AG04450 (cell line): Measurements from ENCODE around the gene HOXC10. TPM values are rescaled to one million over a fixed set of nuclear protein-coding genes. Genes with fewer than 3 reads are reported as not detected.

Experiments
- CTCF ChIA-PET: fragments of 300-600, 350-600 bp; formaldehyde crosslinking; extraction: SDS; loops from one replicate; lab custom pipeline; 2022; ENCODE audit warnings: antibody characterized with exemption, inconsistent platforms; lab: Charles Lee
- POLR2A ChIA-PET: fragments of 350-600 bp; formaldehyde crosslinking; extraction: SDS; loops from one replicate; lab custom pipeline; 2021; ENCODE audit warnings: antibody characterized with exemption, inconsistent platforms; lab: Yijun Ruan, JAX
- DNase-seq: peaks from one replicate; pipeline ENCODE4 v3.0.0-alpha.2; 2011; ENCODE audit warnings: low read depth, low spot score
- H3K27ac ChIP-seq: one replicate; pipeline ENCODE4 v1.5.1; 2012; ENCODE audit warnings: low read depth, low read length, control low read depth
- H3K27me3 ChIP-seq: one replicate; pipeline ENCODE4 v1.6.0; 2012; ENCODE audit warnings: low read length; ENCODE audit not compliant: control insufficient read depth, insufficient read depth
- H3K4me3 ChIP-seq: 2 replicates; pipeline ENCODE4 v1.5.1; 2011; ENCODE audit warnings: mild to moderate bottlenecking, low read depth, low read length, control low read depth
- H3K9me3 ChIP-seq: 2 replicates; pipeline ENCODE4 v1.5.1; 2012; ENCODE audit warnings: low read length; ENCODE audit not compliant: control insufficient read depth, insufficient read depth
- CTCF ChIP-seq: IDR thresholded peaks from 2 replicates; pipeline ENCODE4 v1.5.1; 2011; ENCODE audit warnings: low read depth, low read length, control low read depth, inconsistent platforms
- polyA plus RNA-seq: library from polyadenylated mRNA; depleted of rRNA; stranded (reverse); fragments of >200 nt; gene quantifications from 2 replicates; pipeline ENCODE4 v1.2.3, GENCODE V29; 2011

The HOXC10 gene
- polyA plus RNA-seq, 1 experiment = not detected

- DNase-seq = no peak
- TF ChIP-seq CTCF = no peak
- Histone ChIP-seq H3K9me3 (peaks cover 12% of the 10 kb centered on the region), H3K4me3 (no peak overlapping the region), H3K27ac (no peak overlapping the region), H3K27me3 (peaks cover 93% of the 10 kb centered on the region)
- ChIA-PET CTCF (interaction anchor here (1.1 kb wide), 1 partner anchor 29 kb away, joined by 3 read pairs; no protein-coding TSS in a partner anchor), POLR2A (no interaction called here)
Measured at GRCh38 chr12:53976823-53977595, 7.9 kb upstream of the HOXC10 start.

- TF ChIP-seq CTCF = no peak
- no peak overlapping the region for H3K27ac ChIP-seq
- peaks cover 93% of the 10 kb centered on the region for H3K27me3 ChIP-seq
- peaks cover 11% of the 10 kb centered on the region for H3K9me3 ChIP-seq
- POLR2A ChIA-PET = no interaction called here
- no peak overlapping the region for H3K4me3 ChIP-seq
- no peak for DNase-seq
- CTCF ChIA-PET = interaction anchor here (0.6 kb wide), 1 partner anchor 347 kb away, joined by 5 read pairs; the partner anchor contains the start of gene COPZ1
Measured at GRCh38 chr12:53977596-53978445, 7.1 kb upstream of the HOXC10 start.

- no peak overlapping the region for H3K4me3 ChIP-seq
- peaks cover 93% of the 10 kb centered on the region for H3K27me3 ChIP-seq
- no peak for TF ChIP-seq CTCF
- ChIA-PET POLR2A (no interaction called here), CTCF (interaction anchor here (0.6 kb wide), 1 partner anchor 346 kb away, joined by 5 read pairs; the partner anchor contains the start of gene COPZ1)
- H3K9me3 ChIP-seq = peaks cover 6% of the 10 kb centered on the region; the same call in 1 of the 2 replicates
- no peak overlapping the region for H3K27ac ChIP-seq
- no peak for DNase-seq
Measured at GRCh38 chr12:53978477-53979356, 6.2 kb upstream of the HOXC10 start.

GRCh38 chr12:53980104-53980801 lies 4.7 kb upstream of the HOXC10 start:
- ChIA-PET POLR2A (no interaction called here), CTCF (no interaction called here)
- TF ChIP-seq CTCF = no peak
- no peak overlapping the region for H3K4me3 ChIP-seq
- H3K27ac ChIP-seq = no peak overlapping the region
- peaks cover 92% of the 10 kb centered on the region for H3K27me3 ChIP-seq
- DNase-seq = no peak
- H3K9me3 ChIP-seq = peaks cover 13% of the 10 kb centered on the region
